ENCODE measurements around the gene HECW1.
A peak's percentile ranks its signal among the peaks of the same experiment; 100 is the strongest.
"Not testable (repeated sequence)": the region's sequence is repeated elsewhere in the genome, so short reads cannot be mapped to it uniquely, and the experiment has no call there.

Gene HECW1

GRCh38 chr7:43211286-43211685 lies 98.8 kb downstream of the HECW1 start:
- DNase-seq: no peak

GRCh38 chr7:43211693-43212092 lies 99.2 kb downstream of the HECW1 start:
- no peak for DNase-seq

- DNase-seq: no peak
Measured at GRCh38 chr7:43212921-43213320, 100.5 kb downstream of the HECW1 start.

GRCh38 chr7:43215061-43215460 lies 102.6 kb downstream of the HECW1 start:
- no peak for DNase-seq

- no peak for DNase-seq
Measured at GRCh38 chr7:43217055-43217454, 104.6 kb downstream of the HECW1 start.

GRCh38 chr7:43218901-43219300 lies 106.5 kb downstream of the HECW1 start:
- DNase-seq: not testable (repeated sequence)

- no peak for DNase-seq
Measured at GRCh38 chr7:43220250-43220649, 107.8 kb downstream of the HECW1 start.

GRCh38 chr7:43220742-43221141 lies 108.3 kb downstream of the HECW1 start:
- no peak for DNase-seq

- DNase-seq: no peak
Measured at GRCh38 chr7:43229801-43230200, 117.4 kb downstream of the HECW1 start.

GRCh38 chr7:43232366-43232765 lies 119.9 kb downstream of the HECW1 start:
- no peak for DNase-seq

GRCh38 chr7:43234073-43234472 lies 121.6 kb downstream of the HECW1 start:
- DNase-seq: no peak

- no peak for DNase-seq
Measured at GRCh38 chr7:43234968-43235367, 122.5 kb downstream of the HECW1 start.

- no peak for DNase-seq
Measured at GRCh38 chr7:43240565-43240964, 128.1 kb downstream of the HECW1 start.

- no peak for DNase-seq
Measured at GRCh38 chr7:43242628-43243255, 130.3 kb downstream of the HECW1 start.

GRCh38 chr7:43244232-43244631 lies 131.8 kb downstream of the HECW1 start:
- DNase-seq: no peak

- DNase-seq: no peak
Measured at GRCh38 chr7:43244784-43245183, 132.3 kb downstream of the HECW1 start.

- no peak for DNase-seq
Measured at GRCh38 chr7:43247757-43248156, 135.3 kb downstream of the HECW1 start.

- DNase-seq: no peak
Measured at GRCh38 chr7:43248553-43248952, 136.1 kb downstream of the HECW1 start.

- no peak for DNase-seq
Measured at GRCh38 chr7:43248961-43249822, 136.7 kb downstream of the HECW1 start.

- DNase-seq: no peak
Measured at GRCh38 chr7:43249823-43250145, 137.3 kb downstream of the HECW1 start.

GRCh38 chr7:43260980-43261878 lies 148.8 kb downstream of the HECW1 start:
- peak; percentile 82 for DNase-seq

GRCh38 chr7:43265139-43265538 lies 152.7 kb downstream of the HECW1 start:
- no peak for DNase-seq

- DNase-seq: no peak
Measured at GRCh38 chr7:43273939-43274719, 161.7 kb downstream of the HECW1 start.

All from SHP77 treated with DMSO at 0.1 percent for 48 hours (cell line).